GM13976 (cell line): ENCODE measurements around the gene COG2.

Source experiments
- DNase-seq: peaks from one replicate; pipeline ENCODE4 v3.0.0; 2012; ENCODE audit warnings: low spot score
- CTCF ChIP-seq: IDR thresholded peaks from 2 replicates; pipeline ENCODE4 v1.5.1; 2012; ENCODE audit warnings: borderline replicate concordance, mild to moderate bottlenecking; ENCODE audit not compliant: insufficient read depth; ENCODE audit errors: extremely low read depth, missing control alignments, control extremely low read depth
- in situ Hi-C: fragments of 300-500 bp; cut with MboI; formaldehyde crosslinking; loops from one replicate; pipeline ENCODE4 v1.12.0; 2022; ENCODE audit warnings: low sequenced_read_pairs, mixed read lengths, inconsistent platforms; ENCODE audit not compliant: unreplicated experiment

The COG2 gene

GRCh38 chr1:230701895-230702768, 59.9 kb downstream of the COG2 start:
- TF ChIP-seq CTCF, result no peak
- in situ Hi-C loops, result no loop called here
- DNase-seq, result no peak

- no peak for TF ChIP-seq CTCF
- in situ Hi-C loops, result no loop called here
- no peak for DNase-seq
These were observed 60.8 kb downstream of the COG2 start for GRCh38 chr1:230702934-230703678.

- in situ Hi-C loops, result no loop called here
- no peak for TF ChIP-seq CTCF
- DNase-seq, result no peak
These were observed 61.6 kb downstream of the COG2 start for GRCh38 chr1:230703679-230704385.

- in situ Hi-C loops, result no loop called here
- no peak for TF ChIP-seq CTCF
These were observed 62.5 kb downstream of the COG2 start for GRCh38 chr1:230704830-230705229.

GRCh38 chr1:230705289-230706019, 63.2 kb downstream of the COG2 start:
- in situ Hi-C loops, result no loop called here
- no peak for DNase-seq

More at GRCh38 chr1:230704830-230705229, 62.5 kb downstream of the COG2 start:
- DNase-seq, result no peak

More at GRCh38 chr1:230705289-230706019, 63.2 kb downstream of the COG2 start:
- TF ChIP-seq CTCF, result no peak
